Mesenchymal stem cell (in vitro differentiated cells and primary cell): Measurements from ENCODE around the gene INAFM2.
A peak's percentile ranks its signal among the peaks of the same experiment; 100 is the strongest.

Source experiments
- DNase-seq: peaks from one replicate; pipeline ENCODE4 v3.0.0-alpha.2; 2013
- H2AFZ ChIP-seq: one replicate; pipeline ENCODE4 v1.6.1; 2013; ENCODE audit warnings: low read depth, mild to moderate bottlenecking, control low read depth, inconsistent platforms, low read length, moderate library complexity
- H2AK5ac ChIP-seq: 2 replicates; pipeline ENCODE4 v1.6.1; 2013; ENCODE audit warnings: low read length, moderate library complexity, mild to moderate bottlenecking, inconsistent platforms; ENCODE audit not compliant: severe bottlenecking
- H2BK120ac ChIP-seq: one replicate; pipeline ENCODE4 v1.6.1; 2013; ENCODE audit warnings: low read depth, mild to moderate bottlenecking, inconsistent platforms, low read length, moderate library complexity
- H2BK12ac ChIP-seq, 2 experiments: one replicate each; pipeline ENCODE4 v1.6.1; 2013; ENCODE audit warnings: inconsistent platforms in 2 of 2, low read length in 2 of 2, mild to moderate bottlenecking in 2 of 2, moderate library complexity in 2 of 2, control low read depth in 1 of 2
- H2BK15ac ChIP-seq: one replicate; pipeline ENCODE4 v1.6.1; 2013; ENCODE audit warnings: mild to moderate bottlenecking, low read depth, inconsistent platforms; ENCODE audit not compliant: poor library complexity, severe bottlenecking
- H2BK5ac ChIP-seq: 2 replicates; pipeline ENCODE4 v1.6.1; 2013; ENCODE audit warnings: low read depth, mild to moderate bottlenecking, low read length, control low read depth, inconsistent platforms; ENCODE audit not compliant: poor library complexity, severe bottlenecking
- H3K14ac ChIP-seq, 2 experiments: one replicate each; pipeline ENCODE4 v1.6.1; 2013; ENCODE audit warnings: inconsistent platforms in 2 of 2, low read length in 2 of 2, control low read depth in 1 of 2, mild to moderate bottlenecking in 1 of 2, moderate library complexity in 1 of 2
- H3K18ac ChIP-seq, 2 experiments: one replicate each; pipeline ENCODE4 v1.6.1; 2013; ENCODE audit warnings: inconsistent platforms in 2 of 2, low read length in 2 of 2, control low read depth in 1 of 2, low read depth in 1 of 2, mild to moderate bottlenecking in 1 of 2
- H3K23ac ChIP-seq, 2 experiments: one replicate each; pipeline ENCODE4 v1.6.1; 2013; ENCODE audit warnings: inconsistent platforms in 2 of 2, low read length in 2 of 2, mild to moderate bottlenecking in 2 of 2, moderate library complexity in 2 of 2, control low read depth in 1 of 2
- H3K27ac ChIP-seq: 2 replicates; pipeline ENCODE4 v1.5.1; 2013; ENCODE audit warnings: mild to moderate bottlenecking, moderate library complexity, low read length, control low read depth, inconsistent platforms; ENCODE audit not compliant: poor library complexity, severe bottlenecking
- H3K27me3 ChIP-seq, 2 experiments: 2 replicates each; pipeline versions ENCODE4 v1.6.1 to v1.7.0; 2013; ENCODE audit warnings: low read length in 2 of 2, mild to moderate bottlenecking in 2 of 2, moderate library complexity in 2 of 2, control low read depth in 1 of 2, inconsistent platforms in 1 of 2; ENCODE audit not compliant: control insufficient read depth in 1 of 2, insufficient read depth in 1 of 2
- H3K36me3 ChIP-seq, 2 experiments: 2 replicates each; pipeline versions ENCODE4 v1.6.1 to v1.7.0; 2013; ENCODE audit warnings: low read length in 2 of 2, control low read depth in 1 of 2, inconsistent platforms in 1 of 2, low read depth in 1 of 2, mild to moderate bottlenecking in 1 of 2; ENCODE audit not compliant: insufficient read depth in 2 of 2, control insufficient read depth in 1 of 2
- H3K4ac ChIP-seq, 2 experiments: one replicate each; pipeline ENCODE4 v1.6.1; 2013; ENCODE audit warnings: inconsistent platforms in 2 of 2, low read length in 2 of 2, mild to moderate bottlenecking in 2 of 2, moderate library complexity in 2 of 2, control low read depth in 1 of 2, low read depth in 1 of 2
- H3K4me1 ChIP-seq: 2 replicates; pipeline ENCODE4 v1.6.1; 2013; ENCODE audit warnings: low read depth, low read length, control low read depth; ENCODE audit not compliant: control insufficient read depth, insufficient read depth
- H3K4me2 ChIP-seq: 2 replicates; pipeline ENCODE4 v1.6.1; 2013; ENCODE audit warnings: low read length, mild to moderate bottlenecking, inconsistent platforms; ENCODE audit not compliant: poor library complexity, severe bottlenecking
- H3K4me3 ChIP-seq, 2 experiments: 2 replicates each; pipeline versions ENCODE4 v1.5.1 to v1.7.0; 2013; ENCODE audit warnings: low read length in 2 of 2, mild to moderate bottlenecking in 2 of 2, control low read depth in 1 of 2, low read depth in 1 of 2; ENCODE audit not compliant: insufficient read depth in 1 of 2
- H3K79me1 ChIP-seq: replicated peaks from 2 replicates; pipeline ENCODE4 v1.6.1; 2013; ENCODE audit warnings: mild to moderate bottlenecking, control low read depth, low read length, inconsistent platforms; ENCODE audit not compliant: poor library complexity, severe bottlenecking
- H3K9ac ChIP-seq: 2 replicates; pipeline ENCODE4 v1.7.0; 2013; ENCODE audit warnings: mild to moderate bottlenecking, low read length, moderate library complexity
- H3K9me3 ChIP-seq: 2 replicates; pipeline ENCODE4 v1.7.0; 2013; ENCODE audit warnings: mild to moderate bottlenecking, low read length; ENCODE audit not compliant: control insufficient read depth
- H4K8ac ChIP-seq: one replicate; pipeline ENCODE4 v1.6.1; 2013; ENCODE audit warnings: inconsistent platforms, mild to moderate bottlenecking, low read length, moderate library complexity
- H4K91ac ChIP-seq: one replicate; pipeline ENCODE4 v1.6.1; 2013; ENCODE audit warnings: mild to moderate bottlenecking, low read length, inconsistent platforms
- WGBS: methylation state at CpG from one replicate; pipeline ENCODE4 v1.1.7; 2013; ENCODE audit warnings: mixed read lengths; 5-methylcytosine and 5-hydroxymethylcytosine counted together

INAFM2 gene

GRCh38 chr15:40340038-40340739 lies 16.7 kb downstream of the INAFM2 start:
- Histone ChIP-seq H3K36me3 (peaks cover 9 to 25% of the 10 kb centered on the region in 2 experiments), H2AK5ac (peak overlapping the region; percentile 54), H2BK5ac (peak overlapping the region; percentile 97), H3K4me1 (peaks cover 67% of the 10 kb centered on the region), H4K91ac (peak overlapping the region; percentile 100), H3K9me3 (no peaks in the 10 kb centered on the region), H3K27ac (peak overlapping the region; percentile 97), H3K9ac (peak overlapping the region; percentile 95), H2BK15ac (peak overlapping the region; percentile 94), H2AFZ (no peak overlapping the region), H2BK120ac (peak overlapping the region; percentile 99), H3K4me2 (peak overlapping the region; percentile 62), H4K8ac (peak overlapping the region; percentile 95), H3K79me1 (peaks cover 17% of the 10 kb centered on the region), H3K27me3 (no peaks in the 10 kb centered on the region), H2BK12ac (peak overlapping the region; percentile 92 to 94), H3K4ac (peak overlapping the region; percentile 91 to 99), H3K23ac (peak overlapping the region in 1 of 2 experiments; percentile 48), H3K4me3 (peak overlapping the region; percentile 49 to 78), H3K18ac (peak overlapping the region; percentile 96 to 97), H3K14ac (peak overlapping the region in 1 of 2 experiments; percentile 73)
- WGBS: 29% methylated on average over 14 of the region's 14 CpGs
- DNase-seq: peak; percentile 77

DNA sequence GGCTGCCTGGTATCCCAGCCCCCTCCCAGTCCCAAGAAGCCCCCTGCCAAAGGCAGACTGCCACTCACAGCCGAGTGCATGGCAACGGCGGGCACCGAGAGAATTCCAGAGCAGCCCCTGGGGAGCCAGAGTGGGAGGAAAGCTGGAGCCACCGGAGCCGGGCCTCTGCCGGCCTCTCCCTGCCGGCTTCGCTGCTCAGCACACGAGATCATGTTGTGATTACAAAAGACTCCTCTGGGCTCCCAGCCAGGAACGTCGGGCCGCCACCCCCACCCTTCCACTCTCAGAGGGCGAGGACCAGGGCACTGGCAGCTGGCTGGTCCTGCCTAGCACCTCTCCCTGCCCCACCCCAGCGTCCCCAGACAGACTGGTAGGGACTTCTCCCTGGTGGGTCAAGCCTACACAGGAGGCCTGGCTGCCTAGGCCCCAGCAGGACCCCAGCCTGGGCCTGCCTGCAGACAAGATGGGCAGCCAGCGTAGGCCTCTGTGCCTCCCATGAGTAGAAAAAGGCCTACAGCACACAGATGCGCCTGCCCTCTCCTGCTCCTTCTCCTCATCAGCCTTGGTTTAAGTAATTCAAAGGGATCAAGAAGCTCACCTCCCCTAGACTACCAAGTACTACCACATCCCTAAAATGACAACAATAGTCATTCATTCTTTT lies 17.4 kb downstream of the INAFM2 start, which contains the start of gene CCDC9B:
TSS of gene CCDC9B (minus strand) at position 200 of the 661 bp plus-strand sequence. CDS start at position 80, 120 bp downstream.
- Histone ChIP-seq H3K23ac (peak within 1 kb of the TSS in 1 of 2 experiments; percentile 48), H2BK15ac (peak within 1 kb of the TSS; percentile 94), H4K8ac (peak within 1 kb of the TSS; percentile 99), H3K27ac (peak within 1 kb of the TSS; percentile 97), H3K27me3 (no peaks in the 10 kb centered on the region), H3K9me3 (no peaks in the 10 kb centered on the region), H2AFZ (no peak within 1 kb of the TSS), H2AK5ac (peak within 1 kb of the TSS; percentile 85), H3K18ac (peak within 1 kb of the TSS; percentile 96 to 99), H3K36me3 (peaks cover 9 to 18% of the 10 kb centered on the region in 2 experiments), H2BK120ac (peak within 1 kb of the TSS; percentile 99), H4K91ac (peak within 1 kb of the TSS; percentile 100), H3K4me1 (peaks cover 61% of the 10 kb centered on the region), H3K14ac (peak within 1 kb of the TSS in 1 of 2 experiments; percentile 82), H3K4me3 (peak within 1 kb of the TSS; percentile 49 to 78), H3K4ac (peak within 1 kb of the TSS; percentile 97 to 99), H3K79me1 (peaks cover 17% of the 10 kb centered on the region), H3K4me2 (peak within 1 kb of the TSS; percentile 62), H3K9ac (peak within 1 kb of the TSS; percentile 95), H2BK12ac (peak within 1 kb of the TSS; percentile 95 to 99), H2BK5ac (peak within 1 kb of the TSS; percentile 97)
- peak; percentile 92 for DNase-seq
- WGBS: 20% methylated on average over 16 of the region's 17 CpGs

DNA sequence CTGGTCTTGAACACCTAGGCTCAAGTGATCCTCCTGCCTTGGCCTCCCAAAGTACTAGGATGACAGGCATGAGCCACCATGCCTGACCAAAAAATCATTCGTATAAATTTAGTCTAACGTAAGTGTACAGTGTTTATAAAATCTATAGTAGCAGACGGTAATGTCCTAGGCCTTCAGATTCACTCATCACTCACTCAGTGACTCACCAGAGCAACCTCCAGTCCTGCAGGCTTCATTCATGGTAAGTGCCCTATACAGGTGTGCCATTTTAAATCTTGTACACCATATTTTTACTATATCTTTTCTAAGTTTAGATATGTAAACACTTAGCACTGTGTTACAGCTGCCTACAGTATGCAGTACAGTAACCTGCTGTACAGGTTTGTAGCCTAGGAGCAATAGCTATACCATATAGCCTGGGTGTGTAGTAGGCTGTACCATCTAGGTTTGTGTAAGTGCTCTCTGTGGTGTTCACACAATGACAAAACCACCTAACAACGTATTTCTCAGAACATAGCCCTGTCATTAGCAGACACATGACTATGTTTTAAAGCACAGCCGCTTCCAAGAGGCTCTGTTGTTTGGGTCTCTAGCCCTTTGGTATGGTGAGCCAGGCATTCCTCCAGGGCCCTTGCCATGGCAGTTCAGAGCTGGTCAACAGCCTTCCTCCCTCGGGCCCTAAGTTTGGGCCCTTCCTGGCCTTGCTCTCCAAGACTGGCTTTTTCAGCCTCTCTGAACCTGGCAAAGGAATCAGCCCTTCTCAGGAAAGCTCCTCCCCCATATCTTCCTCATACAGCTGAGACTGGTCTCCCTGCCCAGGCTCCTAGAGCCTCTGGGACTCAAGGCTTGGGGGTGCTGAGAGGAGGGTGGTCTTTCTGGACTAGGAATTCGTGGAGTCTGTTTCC lies 19.2 kb downstream of the INAFM2 start:
- no peak overlapping the region for H3K14ac ChIP-seq
- H2AK5ac ChIP-seq: peak overlapping the region; percentile 21
- peak overlapping the region; percentile 41 for H3K9ac ChIP-seq
- no peak overlapping the region for H3K23ac ChIP-seq
- H3K27me3 ChIP-seq: no peaks in the 10 kb centered on the region
- no peaks in the 10 kb centered on the region for H3K9me3 ChIP-seq
- peak overlapping the region; percentile 65 for H3K27ac ChIP-seq
- H3K4ac ChIP-seq: peak overlapping the region; percentile 39 to 57
- peak overlapping the region; percentile 55 for H2BK15ac ChIP-seq
- peaks cover 2% of the 10 kb centered on the region for H3K79me1 ChIP-seq
- H2AFZ ChIP-seq: no peak overlapping the region
- peak overlapping the region; percentile 70 to 95 for H3K18ac ChIP-seq
- peaks cover 0 to under 1% of the 10 kb centered on the region in 2 experiments for H3K36me3 ChIP-seq
- peak overlapping the region; percentile 71 for H4K91ac ChIP-seq
- H2BK12ac ChIP-seq: peak overlapping the region; percentile 54 to 80
- WGBS: 31% methylated on average over 7 of the region's 7 CpGs
- H3K4me3 ChIP-seq: no peak overlapping the region
- H3K4me2 ChIP-seq: no peak overlapping the region
- H2BK5ac ChIP-seq: peak overlapping the region; percentile 8
- H2BK120ac ChIP-seq: peak overlapping the region; percentile 75
- H3K4me1 ChIP-seq: peaks cover 47% of the 10 kb centered on the region
- DNase-seq: peak; percentile 65
- peak overlapping the region; percentile 92 for H4K8ac ChIP-seq
